Cardiac muscle cell (in vitro differentiated cells and primary cell): ENCODE data around the gene CCDC33. TPM values are rescaled to one million over a fixed set of nuclear protein-coding genes. Genes with fewer than 3 reads are reported as not detected.

Experiments
- DNase-seq, 2 donors: peaks; one replicate each; pipeline versions ENCODE4 v3.0.0 to v3.0.0-alpha.2; 2010 to 2017; ENCODE audit warnings: low read depth in 1 of 2, low spot score in 1 of 2
- H3K27ac ChIP-seq: fragments of 200-600 bp; sonication (generic); 2 replicates; pipeline ENCODE4 v1.5.1; 2016
- H3K27me3 ChIP-seq: fragments of 200-600 bp; sonication (generic); 2 replicates; pipeline ENCODE4 v1.6.0; 2016; ENCODE audit warnings: control low read depth
- H3K36me3 ChIP-seq: fragments of 200-600 bp; sonication (generic); 2 replicates; pipeline ENCODE4 v1.5.1; 2016; ENCODE audit warnings: control low read depth
- H3K4me1 ChIP-seq: fragments of 200-600 bp; sonication (generic); 2 replicates; pipeline ENCODE4 v1.8.1; 2017; ENCODE audit warnings: low read depth, mild to moderate bottlenecking, mixed run types
- H3K4me3 ChIP-seq: fragments of 200-600 bp; sonication (generic); 2 replicates; pipeline ENCODE4 v1.5.1; 2016; ENCODE audit warnings: mild to moderate bottlenecking
- H3K9me3 ChIP-seq: fragments of 200-600 bp; sonication (generic); 2 replicates; pipeline ENCODE4 v1.5.1; 2017; ENCODE audit warnings: low read depth, mild to moderate bottlenecking, control low read depth
- CTCF ChIP-seq: IDR thresholded peaks from 2 replicates; pipeline ENCODE4 v1.5.1; 2012; ENCODE audit warnings: low read depth, mild to moderate bottlenecking, low read length
- polyA plus RNA-seq: library from polyadenylated mRNA; unstranded; fragments of >200 nt; fragmentation: Nextera tagmentation; extraction: Ambion mirVana; gene quantifications from 2 replicates; pipeline ENCODE4 v1.2.1, GENCODE V29; 2016
- total RNA-seq: library from RNA; depleted of rRNA; stranded (reverse); fragments of >200 nt; gene quantifications from 2 replicates; pipeline ENCODE4 v1.2.3, GENCODE V29; 2016

The CCDC33 gene
- total and polyA plus RNA-seq, 2 experiments from 2014 or later = 3.1 to 9.5 TPM

GRCh38 chr15:74324714-74325113 lies 88.6 kb downstream of the CCDC33 start:
- H3K27me3 ChIP-seq = no peaks in the 10 kb centered on the region
- no peak overlapping the region for H3K27ac ChIP-seq
- H3K9me3 ChIP-seq = no peaks in the 10 kb centered on the region
- no peak for TF ChIP-seq CTCF
- H3K4me3 ChIP-seq = no peak overlapping the region
- no peaks in the 10 kb centered on the region for H3K36me3 ChIP-seq
- DNase-seq = no peak
- no peaks in the 10 kb centered on the region for H3K4me1 ChIP-seq

GRCh38 chr15:74326746-74327145 lies 90.6 kb downstream of the CCDC33 start:
- no peak for TF ChIP-seq CTCF
- Histone ChIP-seq H3K27me3 (no peaks in the 10 kb centered on the region), H3K9me3 (no peaks in the 10 kb centered on the region), H3K4me3 (no peak overlapping the region), H3K27ac (no peak overlapping the region), H3K4me1 (no peaks in the 10 kb centered on the region), H3K36me3 (no peaks in the 10 kb centered on the region)
- no peak for DNase-seq

- Histone ChIP-seq H3K4me3 (no peak overlapping the region), H3K4me1 (no peaks in the 10 kb centered on the region), H3K36me3 (no peaks in the 10 kb centered on the region), H3K9me3 (no peaks in the 10 kb centered on the region), H3K27me3 (no peaks in the 10 kb centered on the region), H3K27ac (no peak overlapping the region)
- DNase-seq = no peak
- no peak for TF ChIP-seq CTCF
These were observed 91.6 kb downstream of the CCDC33 start for GRCh38 chr15:74327756-74328155.

DNA sequence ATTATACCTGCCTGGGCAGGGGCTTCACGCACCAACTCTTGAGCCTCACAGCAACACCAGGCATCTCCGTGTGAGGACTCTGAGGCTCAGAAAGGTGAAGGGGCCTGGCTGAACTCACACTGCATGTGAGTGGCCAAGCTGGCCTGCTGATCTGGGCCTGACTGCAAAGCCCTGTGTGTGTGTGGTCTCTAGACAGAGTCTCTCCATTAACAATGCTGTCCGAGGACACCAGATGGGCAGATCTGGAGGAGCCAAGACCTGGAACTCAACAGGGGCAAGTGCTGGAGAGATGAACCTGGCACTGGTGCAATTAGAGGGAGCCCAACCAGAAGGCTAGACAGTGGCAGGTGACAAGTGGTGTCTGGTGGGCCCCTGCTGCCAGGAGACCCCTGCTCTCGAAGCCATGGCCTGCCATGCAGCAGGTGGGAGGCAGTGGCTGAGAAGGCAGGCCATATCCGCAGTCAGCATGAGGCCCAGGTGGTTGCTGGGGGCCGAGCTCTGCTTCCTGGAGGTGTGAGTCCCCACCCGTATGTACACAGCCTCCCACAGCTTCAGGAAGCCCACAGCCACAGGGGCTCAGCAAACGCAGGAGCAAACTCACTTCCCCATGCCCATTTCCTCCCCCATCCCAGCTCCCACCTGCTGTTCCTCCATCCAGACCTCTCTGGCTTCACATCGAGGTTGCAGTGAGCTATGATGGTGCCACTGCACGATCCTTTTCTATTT lies 92.4 kb downstream of the CCDC33 start:
- Histone ChIP-seq H3K27me3 (no peaks in the 10 kb centered on the region), H3K9me3 (no peaks in the 10 kb centered on the region), H3K4me3 (no peak overlapping the region), H3K27ac (no peak overlapping the region), H3K4me1 (no peaks in the 10 kb centered on the region), H3K36me3 (no peaks in the 10 kb centered on the region)
- TF ChIP-seq CTCF = no peak
- no peak for DNase-seq

DNA sequence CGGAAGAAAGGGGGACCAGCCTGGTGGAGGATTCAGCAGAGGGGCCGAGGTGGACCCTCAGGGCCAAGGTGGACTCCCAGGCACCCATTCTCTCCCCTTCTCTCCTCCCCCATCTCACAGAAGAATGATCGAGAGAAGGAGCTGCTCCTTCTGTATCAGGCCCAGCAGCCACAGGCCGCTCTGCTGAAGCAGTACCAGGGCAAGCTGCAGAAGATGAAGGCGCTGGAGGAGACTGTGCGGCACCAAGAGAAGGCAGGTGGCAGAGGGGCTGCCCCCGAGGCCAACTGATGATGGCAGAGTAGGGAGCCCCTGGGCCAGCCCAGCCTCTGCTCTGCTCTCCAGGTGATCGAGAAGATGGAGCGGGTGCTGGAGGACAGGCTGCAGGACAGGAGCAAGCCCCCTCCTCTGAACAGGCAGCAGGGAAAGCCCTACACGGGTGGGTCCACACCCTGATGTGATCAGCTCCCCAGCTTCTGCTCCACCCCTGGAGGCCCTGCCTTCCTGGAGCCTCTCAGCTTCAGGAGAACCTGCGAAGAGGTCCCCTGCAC lies 94.8 kb downstream of the CCDC33 start:
- H3K27me3 ChIP-seq = no peaks in the 10 kb centered on the region
- no peaks in the 10 kb centered on the region for H3K4me1 ChIP-seq
- TF ChIP-seq CTCF = no peak
- DNase-seq = no peak
- no peaks in the 10 kb centered on the region for H3K9me3 ChIP-seq
- no peaks in the 10 kb centered on the region for H3K36me3 ChIP-seq
- no peak overlapping the region for H3K4me3 ChIP-seq
- no peak overlapping the region for H3K27ac ChIP-seq
